Superior temporal gyrus (tissue), 1 donor: ENCODE results near the gene MDGA2.

ENCODE experiments used
- DNase-seq: peaks from one replicate; pipeline ENCODE4 v3.0.0-alpha.2; 2016; ENCODE audit errors: extremely low spot score

MDGA2 gene

DNA sequence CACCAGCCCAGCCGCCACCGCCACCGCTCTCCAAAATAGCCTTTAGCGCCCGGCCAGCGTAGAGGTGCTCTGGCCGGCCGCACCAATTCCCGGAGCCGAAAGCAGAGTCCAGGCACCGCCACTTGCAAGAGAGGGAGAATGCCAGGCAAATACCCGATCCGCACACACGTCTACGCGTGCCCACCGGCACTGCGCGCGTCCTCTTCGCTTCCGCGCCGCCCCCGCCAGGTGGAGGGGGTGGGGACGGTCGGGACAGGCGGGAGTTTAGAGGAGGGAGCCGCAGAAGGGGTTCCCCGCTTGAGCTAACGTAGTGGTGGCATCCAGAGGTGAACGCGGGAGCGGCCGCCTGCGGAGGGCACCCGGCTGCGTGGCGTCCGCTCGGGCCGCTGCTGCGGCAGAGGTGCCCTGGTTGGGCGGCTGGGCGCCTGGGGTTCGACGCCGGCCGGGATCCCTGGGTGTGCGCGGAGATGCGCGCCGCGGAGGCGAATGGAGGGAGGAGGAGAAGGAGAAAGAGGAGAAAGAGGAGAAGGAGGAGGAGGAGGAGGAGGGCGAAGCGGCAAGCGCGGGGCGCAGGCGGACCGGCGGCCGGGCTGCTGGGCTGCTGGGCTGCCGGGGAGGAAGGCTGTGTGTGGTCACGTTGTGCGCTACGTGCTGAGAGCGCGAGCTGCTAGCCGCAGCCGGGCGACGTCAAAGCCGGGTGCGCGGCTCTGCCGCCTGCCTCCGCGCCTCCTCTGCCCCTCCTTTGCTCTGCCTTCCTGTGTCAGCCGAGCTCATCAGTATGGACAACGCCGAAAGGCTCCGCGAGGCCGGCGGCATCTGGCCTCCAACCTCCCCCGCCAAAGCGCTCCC, at the start of gene MDGA2:
Gene MDGA2 (minus strand): TSS at position 140 of the 849 bp plus-strand sequence.
- DNase-seq, result peak; percentile 27

- DNase-seq, result no peak
Observed at GRCh38 chr14:47722929-47723693, 47.7 kb upstream of the MDGA2 start.

GRCh38 chr14:47720281-47720680, 44.9 kb upstream of the MDGA2 start:
- no peak for DNase-seq

DNA sequence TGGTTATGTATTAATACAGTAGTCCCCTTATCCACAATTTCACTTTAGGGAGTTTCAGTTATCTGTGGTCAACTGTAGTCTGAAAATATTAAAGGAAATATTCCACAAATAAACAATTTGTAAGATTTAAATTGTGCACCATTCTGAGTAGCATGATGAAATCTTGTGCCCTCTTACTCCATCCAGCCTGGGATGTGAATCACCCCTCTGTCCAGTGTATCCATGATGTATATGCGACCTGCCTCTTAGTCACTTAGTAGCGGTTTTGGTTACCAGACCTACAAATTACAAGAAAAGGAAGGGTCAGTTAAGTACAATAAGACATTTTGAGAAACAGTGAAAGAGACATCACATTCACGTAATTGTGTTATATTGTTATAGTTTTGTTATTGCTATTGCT, 39.9 kb upstream of the MDGA2 start:
- DNase-seq, result no peak

GRCh38 chr14:47710581-47710980, 35.2 kb upstream of the MDGA2 start:
- DNase-seq, result no peak

- DNase-seq, result no peak
Observed at GRCh38 chr14:47705683-47706082, 30.3 kb upstream of the MDGA2 start.

GRCh38 chr14:47691829-47692228, 16.4 kb upstream of the MDGA2 start:
- no peak for DNase-seq

DNA sequence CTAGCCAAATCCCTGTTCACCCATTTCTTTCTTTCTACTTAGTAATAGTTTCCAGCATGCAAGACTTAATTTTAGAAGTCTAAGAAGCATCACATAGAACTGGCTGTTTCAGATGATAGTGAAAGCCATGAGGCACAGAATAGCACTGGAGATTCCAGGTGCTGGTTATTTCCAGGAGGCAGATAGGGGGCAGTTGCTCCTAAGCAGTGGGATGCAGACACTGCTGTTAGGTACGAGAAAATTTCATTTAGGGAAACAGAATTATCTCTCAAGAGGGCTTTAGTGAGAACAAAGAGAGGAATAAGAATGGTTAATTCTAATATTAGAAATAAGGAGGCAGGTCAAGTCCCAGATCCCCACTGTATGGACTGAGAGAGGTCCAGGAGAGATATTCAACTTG, 3.6 kb upstream of the MDGA2 start:
- peak; percentile 17 for DNase-seq

- no peak for DNase-seq
Observed at GRCh38 chr14:47678157-47678556, 2.8 kb upstream of the MDGA2 start.

- peak; percentile 53 for DNase-seq
Observed at GRCh38 chr14:47676315-47676617, 861 bp upstream of the MDGA2 start.

DNA sequence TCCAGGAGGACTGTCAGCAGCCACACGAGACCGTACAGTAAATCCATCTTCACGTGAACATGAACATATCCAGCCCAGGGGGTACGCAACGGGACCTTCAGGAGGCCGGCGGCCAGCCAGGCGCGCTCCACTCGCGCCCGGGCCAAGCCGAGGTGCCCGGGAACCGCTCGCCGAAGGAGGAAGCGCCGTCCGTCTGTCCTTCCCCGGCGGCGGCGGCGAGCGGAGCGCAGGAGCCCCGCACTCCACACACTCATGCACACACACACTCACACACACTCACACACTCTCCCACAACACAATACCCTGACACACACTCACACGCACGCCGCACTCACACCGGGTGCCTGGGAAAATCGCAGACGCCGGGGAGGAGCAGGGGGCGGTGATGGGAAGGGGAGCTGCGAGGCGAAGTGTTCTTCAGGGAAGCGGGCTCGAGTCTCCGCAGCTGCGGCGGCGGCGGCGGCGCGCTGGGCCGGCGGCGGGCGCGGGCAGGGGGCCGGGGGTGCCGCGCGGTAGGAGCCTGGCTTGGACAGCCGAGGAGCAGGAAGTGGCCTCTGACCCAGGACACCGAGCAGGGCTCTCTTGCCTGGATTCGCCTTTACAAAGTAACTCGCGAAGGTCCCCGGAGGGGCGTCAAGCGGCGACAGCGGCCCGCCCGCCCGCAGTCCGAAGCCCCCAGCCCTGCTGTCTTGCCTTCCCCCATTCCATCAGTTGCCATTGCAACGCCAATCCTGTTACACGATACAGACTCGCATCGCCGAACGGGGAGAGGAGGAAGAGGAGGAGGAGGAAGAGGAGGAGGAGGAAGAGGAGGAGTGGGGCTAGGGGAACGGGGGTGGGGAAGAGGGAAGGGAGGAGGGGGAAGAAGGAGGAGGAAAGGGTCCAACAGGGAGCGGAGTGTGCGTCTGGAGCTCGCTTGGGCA, 601 bp downstream of the MDGA2 start:
- DNase-seq, result peak; percentile 9

DNA sequence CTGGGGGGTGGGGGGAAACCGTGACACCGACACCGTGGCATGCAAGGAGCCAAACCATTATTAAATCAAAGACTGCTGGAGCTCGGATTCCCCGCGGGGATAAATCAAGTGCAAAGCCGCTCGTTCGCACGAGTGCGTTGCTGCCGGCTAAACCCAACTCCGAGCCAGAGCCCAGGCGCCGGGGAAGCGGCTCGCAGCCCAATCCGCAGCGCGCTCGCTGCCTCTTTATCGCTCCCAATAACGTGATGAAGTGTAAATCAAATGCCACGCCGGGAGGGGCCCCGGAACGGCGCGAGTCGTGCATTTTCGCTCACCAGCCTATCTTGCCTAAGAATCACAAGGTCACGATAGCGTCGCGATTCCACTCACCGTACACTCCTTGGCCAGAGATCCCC, 1.3 kb downstream of the MDGA2 start:
- DNase-seq, result peak; percentile 22

DNA sequence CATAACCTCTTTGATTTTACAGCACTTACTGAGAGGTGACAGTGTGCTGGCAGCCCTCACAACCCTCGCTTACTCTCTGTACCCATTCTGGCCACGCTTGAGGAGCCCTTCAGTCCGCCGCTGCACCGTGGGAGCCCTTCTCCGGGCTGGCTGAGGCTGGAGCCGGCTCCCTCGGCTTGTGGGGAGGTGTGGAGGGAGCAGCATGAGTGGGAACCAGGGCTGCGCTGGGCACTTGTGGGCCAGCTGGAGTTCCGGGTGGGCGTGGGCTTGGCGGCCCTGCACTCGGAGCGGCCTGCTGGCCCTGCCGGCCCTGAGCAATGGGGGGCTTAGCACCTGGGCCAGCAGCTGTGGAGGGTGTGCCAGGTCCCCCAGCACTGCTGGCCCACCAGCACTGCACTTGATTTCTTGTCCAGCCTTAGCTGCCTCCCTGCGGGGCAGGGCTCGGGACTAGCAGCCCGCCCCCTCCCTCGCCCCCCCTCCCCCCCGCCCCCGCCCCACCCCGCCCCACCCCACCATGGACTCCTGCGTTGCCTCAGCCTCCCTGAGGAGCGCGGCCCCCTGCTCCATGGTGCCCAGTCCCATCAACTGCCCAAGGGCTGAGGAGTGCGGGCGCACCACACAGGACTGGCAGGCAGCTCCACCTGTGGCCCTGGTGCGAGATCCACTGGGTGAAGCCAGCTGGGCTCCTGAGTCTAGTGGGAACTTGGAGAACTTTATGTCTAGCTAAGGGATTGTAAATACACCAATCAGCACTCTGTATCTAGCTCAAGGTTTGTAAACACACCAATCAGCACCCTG, 9.9 kb downstream of the MDGA2 start:
- no peak for DNase-seq

DNA sequence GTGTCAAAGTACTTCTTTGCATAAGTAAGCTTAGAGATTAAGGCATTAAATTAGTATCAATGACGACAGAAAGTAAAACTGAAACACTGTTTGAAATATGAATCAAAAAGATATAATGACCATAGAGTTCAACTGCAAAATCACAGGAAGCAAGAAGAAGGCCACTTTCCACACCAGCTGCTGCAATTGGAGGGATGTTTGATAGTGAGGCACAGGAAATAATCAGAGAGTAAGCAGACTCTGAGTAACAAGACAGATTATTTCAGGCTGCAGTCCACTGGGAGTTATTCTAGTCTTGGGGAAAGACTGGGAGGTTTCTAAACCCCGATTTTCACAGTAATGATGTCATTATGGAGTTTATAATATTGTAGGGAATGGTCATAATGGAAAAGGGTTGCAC, 12.9 kb downstream of the MDGA2 start:
- DNase-seq, result no peak

- no peak for DNase-seq
Observed at GRCh38 chr14:47660158-47660557, 15.2 kb downstream of the MDGA2 start.

DNA sequence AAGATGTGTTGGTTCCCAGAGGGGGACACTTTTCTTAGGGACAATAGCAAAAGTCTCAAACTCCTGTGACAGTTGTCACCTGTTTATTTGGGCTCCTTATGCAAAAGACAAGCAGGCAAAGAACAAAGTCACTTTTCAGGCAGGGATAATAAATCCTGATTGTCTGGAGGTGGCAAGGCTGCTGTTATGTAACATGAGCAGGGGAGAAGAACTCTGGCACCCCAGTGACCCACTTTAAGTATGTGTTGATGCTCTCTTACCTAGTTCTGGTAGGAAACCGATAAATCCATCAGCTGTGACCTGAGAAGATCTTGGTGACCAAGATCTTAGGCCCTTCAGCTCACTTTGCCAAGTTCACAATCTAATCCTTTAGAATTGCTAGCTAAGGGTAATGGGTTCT, 17.4 kb downstream of the MDGA2 start:
- DNase-seq, result no peak

- no peak for DNase-seq
Observed at GRCh38 chr14:47657143-47657542, 18.3 kb downstream of the MDGA2 start.

DNA sequence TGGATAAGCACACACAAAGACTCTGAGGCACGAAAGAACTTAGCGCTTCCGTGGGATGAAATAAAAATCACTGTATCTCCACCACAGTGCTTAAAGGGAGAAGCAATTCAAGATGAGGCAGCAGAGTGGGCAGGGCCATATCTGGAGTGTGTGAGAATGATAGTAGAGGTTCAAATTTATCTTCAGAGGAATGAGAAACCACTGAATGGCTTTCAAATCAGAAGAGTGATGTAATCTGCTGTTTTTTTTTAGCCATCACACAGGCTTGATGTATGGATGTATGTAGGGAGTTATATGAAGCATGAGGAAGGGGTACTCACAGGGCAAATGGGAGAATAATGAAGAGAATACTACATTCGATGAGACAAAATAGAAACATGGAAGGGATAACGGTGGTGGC, 24.1 kb downstream of the MDGA2 start:
- DNase-seq, result no peak

DNA sequence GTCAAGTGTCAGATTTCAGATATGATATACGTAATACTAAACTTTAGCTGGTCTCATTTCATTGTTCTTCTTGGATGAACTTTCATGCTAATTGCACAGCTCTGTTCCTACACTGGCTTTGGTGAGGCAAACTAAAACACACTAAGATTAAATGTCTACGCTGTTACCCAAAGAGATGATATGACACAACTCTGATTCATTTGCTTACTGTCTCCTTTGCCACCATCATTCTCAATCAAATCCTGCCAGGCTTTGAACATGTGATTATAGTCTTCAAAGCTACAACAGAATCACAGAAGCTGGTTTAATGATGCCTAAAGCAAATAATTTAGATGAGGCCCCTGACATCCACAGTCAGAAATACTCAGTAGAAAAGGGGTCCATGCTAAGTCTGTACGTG, 37.7 kb downstream of the MDGA2 start:
- DNase-seq, result no peak

- no peak for DNase-seq
Observed at GRCh38 chr14:47626151-47627035, 49.0 kb downstream of the MDGA2 start.
